Liver (tissue), 3 donors: ENCODE data around the gene CSMD2.

ENCODE experiments used
- EGR1 ChIP-seq, 2 donors: IDR thresholded peaks; 2 replicates each; pipeline ENCODE4 v1.6.1; 2016 to 2018; ENCODE audit warnings: antibody characterized with exemption in 2 of 2, low read depth in 2 of 2
- FOXA2 ChIP-seq: IDR thresholded peaks from 2 replicates; pipeline ENCODE4 v1.6.1; 2016; ENCODE audit warnings: antibody characterized with exemption
- HNF4A ChIP-seq, 2 donors: conservative IDR thresholded peaks; 2 replicates each; pipeline ENCODE4 v1.6.1; 2016; ENCODE audit warnings: antibody characterized with exemption in 2 of 2, mild to moderate bottlenecking in 2 of 2
- HNF4G ChIP-seq: IDR thresholded peaks from 2 replicates; pipeline ENCODE4 v1.6.1; 2016; ENCODE audit warnings: antibody characterized with exemption
- JUND ChIP-seq, 2 donors: IDR thresholded peaks; 2 replicates each; pipeline ENCODE4 v1.6.1; 2016; ENCODE audit warnings: antibody characterized with exemption in 2 of 2
- RAD21 ChIP-seq, 2 donors: IDR thresholded peaks; 2 replicates each; pipeline ENCODE4 v1.6.1; 2016; ENCODE audit warnings: antibody characterized with exemption in 2 of 2, mild to moderate bottlenecking in 2 of 2
- SP1 ChIP-seq: IDR thresholded peaks from 2 replicates; pipeline ENCODE4 v1.6.1; 2018; ENCODE audit warnings: antibody characterized with exemption, mild to moderate bottlenecking
- TAF1 ChIP-seq: conservative IDR thresholded peaks from 2 replicates; pipeline ENCODE4 v1.6.1; 2016; ENCODE audit warnings: antibody characterized with exemption, mild to moderate bottlenecking
- YY1 ChIP-seq: IDR thresholded peaks from 2 replicates; pipeline ENCODE4 v1.6.1; 2016; ENCODE audit warnings: antibody characterized with exemption, mild to moderate bottlenecking
- TF ChIP-seq, protein P1 (sequence below): fragments of 150-350 bp; IDR thresholded peaks from 2 replicates; pipeline ENCODE4 v1.5.1; 2017; ENCODE audit warnings: improper control_type of control experiment, low read depth, low read length; ENCODE audit not compliant: missing input control
- TF ChIP-seq, protein P2 (sequence below): IDR thresholded peaks from 2 replicates; pipeline ENCODE4 v1.6.1; 2016; ENCODE audit warnings: antibody characterized with exemption
- TF ChIP-seq, protein P3 (sequence below): IDR thresholded peaks from 2 replicates; pipeline ENCODE4 v1.6.1; 2016; ENCODE audit warnings: antibody characterized with exemption, mild to moderate bottlenecking
- TF ChIP-seq, protein P4 (sequence below): IDR thresholded peaks from 2 replicates; pipeline ENCODE4 v1.6.1; 2016; ENCODE audit warnings: antibody characterized with exemption
- TF ChIP-seq, protein P5 (sequence below): IDR thresholded peaks from 2 replicates; pipeline ENCODE4 v1.6.1; 2016; ENCODE audit warnings: antibody characterized with exemption
- donor health status: healthy.
- donor health status: healthy.

DNA sequence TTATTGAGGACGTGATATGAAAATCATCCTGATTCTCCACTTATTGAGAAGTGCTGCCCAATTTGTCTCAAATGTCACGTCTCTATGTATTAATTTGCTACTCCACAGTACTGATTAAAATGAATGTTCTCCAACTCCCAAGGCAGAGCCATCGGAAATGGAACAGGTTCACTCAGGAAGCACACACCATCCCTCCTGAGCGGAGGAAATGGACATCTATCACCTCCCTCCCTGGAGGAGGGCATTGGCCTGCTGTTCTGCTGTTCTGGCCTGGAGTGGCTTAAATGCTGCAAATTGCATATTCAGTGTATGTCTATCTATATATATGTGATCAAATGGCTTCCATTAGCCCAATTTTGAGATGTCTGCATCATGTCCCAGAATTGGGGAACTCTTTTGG lies 140.5 kb downstream of the CSMD2 start:
- TF ChIP-seq, protein P1, sequence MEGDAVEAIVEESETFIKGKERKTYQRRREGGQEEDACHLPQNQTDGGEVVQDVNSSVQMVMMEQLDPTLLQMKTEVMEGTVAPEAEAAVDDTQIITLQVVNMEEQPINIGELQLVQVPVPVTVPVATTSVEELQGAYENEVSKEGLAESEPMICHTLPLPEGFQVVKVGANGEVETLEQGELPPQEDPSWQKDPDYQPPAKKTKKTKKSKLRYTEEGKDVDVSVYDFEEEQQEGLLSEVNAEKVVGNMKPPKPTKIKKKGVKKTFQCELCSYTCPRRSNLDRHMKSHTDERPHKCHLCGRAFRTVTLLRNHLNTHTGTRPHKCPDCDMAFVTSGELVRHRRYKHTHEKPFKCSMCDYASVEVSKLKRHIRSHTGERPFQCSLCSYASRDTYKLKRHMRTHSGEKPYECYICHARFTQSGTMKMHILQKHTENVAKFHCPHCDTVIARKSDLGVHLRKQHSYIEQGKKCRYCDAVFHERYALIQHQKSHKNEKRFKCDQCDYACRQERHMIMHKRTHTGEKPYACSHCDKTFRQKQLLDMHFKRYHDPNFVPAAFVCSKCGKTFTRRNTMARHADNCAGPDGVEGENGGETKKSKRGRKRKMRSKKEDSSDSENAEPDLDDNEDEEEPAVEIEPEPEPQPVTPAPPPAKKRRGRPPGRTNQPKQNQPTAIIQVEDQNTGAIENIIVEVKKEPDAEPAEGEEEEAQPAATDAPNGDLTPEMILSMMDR: no peak
- TF ChIP-seq JUND (IDR thresholded peaks at IDR 0.05): no peak
- TF ChIP-seq, protein P2, sequence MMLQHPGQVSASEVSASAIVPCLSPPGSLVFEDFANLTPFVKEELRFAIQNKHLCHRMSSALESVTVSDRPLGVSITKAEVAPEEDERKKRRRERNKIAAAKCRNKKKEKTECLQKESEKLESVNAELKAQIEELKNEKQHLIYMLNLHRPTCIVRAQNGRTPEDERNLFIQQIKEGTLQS: no peak
- no peak for TF ChIP-seq FOXA2
- TF ChIP-seq, protein P3, sequence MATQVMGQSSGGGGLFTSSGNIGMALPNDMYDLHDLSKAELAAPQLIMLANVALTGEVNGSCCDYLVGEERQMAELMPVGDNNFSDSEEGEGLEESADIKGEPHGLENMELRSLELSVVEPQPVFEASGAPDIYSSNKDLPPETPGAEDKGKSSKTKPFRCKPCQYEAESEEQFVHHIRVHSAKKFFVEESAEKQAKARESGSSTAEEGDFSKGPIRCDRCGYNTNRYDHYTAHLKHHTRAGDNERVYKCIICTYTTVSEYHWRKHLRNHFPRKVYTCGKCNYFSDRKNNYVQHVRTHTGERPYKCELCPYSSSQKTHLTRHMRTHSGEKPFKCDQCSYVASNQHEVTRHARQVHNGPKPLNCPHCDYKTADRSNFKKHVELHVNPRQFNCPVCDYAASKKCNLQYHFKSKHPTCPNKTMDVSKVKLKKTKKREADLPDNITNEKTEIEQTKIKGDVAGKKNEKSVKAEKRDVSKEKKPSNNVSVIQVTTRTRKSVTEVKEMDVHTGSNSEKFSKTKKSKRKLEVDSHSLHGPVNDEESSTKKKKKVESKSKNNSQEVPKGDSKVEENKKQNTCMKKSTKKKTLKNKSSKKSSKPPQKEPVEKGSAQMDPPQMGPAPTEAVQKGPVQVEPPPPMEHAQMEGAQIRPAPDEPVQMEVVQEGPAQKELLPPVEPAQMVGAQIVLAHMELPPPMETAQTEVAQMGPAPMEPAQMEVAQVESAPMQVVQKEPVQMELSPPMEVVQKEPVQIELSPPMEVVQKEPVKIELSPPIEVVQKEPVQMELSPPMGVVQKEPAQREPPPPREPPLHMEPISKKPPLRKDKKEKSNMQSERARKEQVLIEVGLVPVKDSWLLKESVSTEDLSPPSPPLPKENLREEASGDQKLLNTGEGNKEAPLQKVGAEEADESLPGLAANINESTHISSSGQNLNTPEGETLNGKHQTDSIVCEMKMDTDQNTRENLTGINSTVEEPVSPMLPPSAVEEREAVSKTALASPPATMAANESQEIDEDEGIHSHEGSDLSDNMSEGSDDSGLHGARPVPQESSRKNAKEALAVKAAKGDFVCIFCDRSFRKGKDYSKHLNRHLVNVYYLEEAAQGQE: no peak
- TF ChIP-seq YY1: no peak
- TF ChIP-seq, protein P4, sequence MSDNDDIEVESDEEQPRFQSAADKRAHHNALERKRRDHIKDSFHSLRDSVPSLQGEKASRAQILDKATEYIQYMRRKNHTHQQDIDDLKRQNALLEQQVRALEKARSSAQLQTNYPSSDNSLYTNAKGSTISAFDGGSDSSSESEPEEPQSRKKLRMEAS: no peak
- TF ChIP-seq, protein P5, sequence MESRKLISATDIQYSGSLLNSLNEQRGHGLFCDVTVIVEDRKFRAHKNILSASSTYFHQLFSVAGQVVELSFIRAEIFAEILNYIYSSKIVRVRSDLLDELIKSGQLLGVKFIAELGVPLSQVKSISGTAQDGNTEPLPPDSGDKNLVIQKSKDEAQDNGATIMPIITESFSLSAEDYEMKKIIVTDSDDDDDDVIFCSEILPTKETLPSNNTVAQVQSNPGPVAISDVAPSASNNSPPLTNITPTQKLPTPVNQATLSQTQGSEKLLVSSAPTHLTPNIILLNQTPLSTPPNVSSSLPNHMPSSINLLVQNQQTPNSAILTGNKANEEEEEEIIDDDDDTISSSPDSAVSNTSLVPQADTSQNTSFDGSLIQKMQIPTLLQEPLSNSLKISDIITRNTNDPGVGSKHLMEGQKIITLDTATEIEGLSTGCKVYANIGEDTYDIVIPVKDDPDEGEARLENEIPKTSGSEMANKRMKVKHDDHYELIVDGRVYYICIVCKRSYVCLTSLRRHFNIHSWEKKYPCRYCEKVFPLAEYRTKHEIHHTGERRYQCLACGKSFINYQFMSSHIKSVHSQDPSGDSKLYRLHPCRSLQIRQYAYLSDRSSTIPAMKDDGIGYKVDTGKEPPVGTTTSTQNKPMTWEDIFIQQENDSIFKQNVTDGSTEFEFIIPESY: no peak
- no peak for TF ChIP-seq RAD21 (IDR thresholded peaks at IDR 0.05)
- TF ChIP-seq HNF4A (conservative IDR thresholded peaks at IDR 0.05): no peak
- TF ChIP-seq EGR1 (IDR thresholded peaks at IDR 0.05; ENCODE audit: low read depth in 2 of 2): no peak
- no peak for TF ChIP-seq HNF4G
- TF ChIP-seq TAF1: no peak
- no peak for TF ChIP-seq SP1
